ENCODE measurements around the gene ADAM8. TPM values are rescaled to one million over a fixed set of nuclear protein-coding genes. Genes with fewer than 3 reads are reported as not detected.

The ADAM8 gene
- polyA plus RNA-seq, 1 of the 3 experiments (the other 2 are of a cell fraction): 1.7 TPM

GRCh38 chr10:133258066-133258817 is 18.4 kb downstream of the ADAM8 start:
- Histone ChIP-seq H3K36me3 (replicated peaks in 1 of 2; ENCODE audit: control insufficient read depth in 1 of 2, insufficient read depth in 2 of 2, low read length in 1 of 2) (no peaks in the 10 kb centered on the region), H3K79me2 (ENCODE audit: insufficient read depth) (no peaks in the 10 kb centered on the region), H3K9ac (0 out of 2 replicates have a peak overlapping the region, but pooled peaks have one; percentile 11), H3K9me3 (no peaks in the 10 kb centered on the region), H3K4me3 (ENCODE audit: low read depth in 2 of 2, low read length in 1 of 2) (no peak overlapping the region), H3K9me2 (no peaks in the 10 kb centered on the region), H3K4me2 (peak overlapping the region; percentile 67; the same call in 1 of the 2 replicates), H3K27ac (ENCODE audit: low read depth in 2 of 2, low read length in 1 of 2) (peak overlapping the region in 1 of 2 experiments; percentile 76; a peak in 1 of 4 replicates), H3K27me3 (ENCODE audit: insufficient read depth) (no peaks in the 10 kb centered on the region), H3F3A (replicated peaks; ENCODE audit: insufficient read depth) (peaks cover 6% of the 10 kb centered on the region), H2AFZ (ENCODE audit: low read depth) (no peak overlapping the region), H3K4me1 (ENCODE audit: control insufficient read depth in 1 of 2, insufficient read depth in 2 of 2, low read depth in 1 of 2, low read length in 1 of 2) (peaks cover 16 to 17% of the 10 kb centered on the region in 2 experiments; a peak in 3 of 4 replicates), H4K20me1 (ENCODE audit: insufficient read depth) (no peaks in the 10 kb centered on the region)
- POLR2A ChIA-PET: no interaction called here
- no peak for DNase-seq
- 60% methylated on average over 1 of the region's 21 CpGs for WGBS (ENCODE audit: low lambda C conversion rate)
- CTCF ChIA-PET: interaction anchor here (1.1 to 1.3 kb wide), 2 partner anchors 50 to 115 kb away, joined by 3 to 5 read pairs; no protein-coding TSS in a partner anchor
- TF ChIP-seq FOSL2 (IDR thresholded peaks at IDR 0.05; ENCODE audit: borderline replicate concordance, low read depth) (no peak), MAX (IDR thresholded peaks at IDR 0.05; ENCODE audit: low read depth) (no peak), GABPA (IDR thresholded peaks at IDR 0.05; ENCODE audit: low read depth) (no peak), SIN3A (IDR thresholded peaks at IDR 0.05; ENCODE audit: borderline replicate concordance, low read depth, low read length) (no peak), EZH2phosphoT487 (IDR thresholded peaks at IDR 0.05; ENCODE audit: borderline replicate concordance, low read depth) (no peak), NRF1 (IDR thresholded peaks at IDR 0.05; ENCODE audit: low read depth, low read length) (no peak), REST (IDR thresholded peaks at IDR 0.05; ENCODE audit: low read depth, low read length) (no peak), NFIC (IDR thresholded peaks at IDR 0.05; ENCODE audit: borderline replicate concordance) (no peak), RAD21 (IDR thresholded peaks at IDR 0.05; ENCODE audit: low read length) (no peak), RCOR1 (IDR thresholded peaks at IDR 0.05; ENCODE audit: low read length) (no peak), MEF2A (IDR thresholded peaks at IDR 0.05; ENCODE audit: borderline replicate concordance, low read depth) (no peak), IRF3 (IDR thresholded peaks at IDR 0.05; ENCODE audit: low read depth, low read length) (no peak), YY1 (IDR thresholded peaks at IDR 0.05; ENCODE audit: low read depth) (no peak), USF1 (IDR thresholded peaks at IDR 0.05; ENCODE audit: borderline replicate concordance, low read depth) (no peak), CHD2 (IDR thresholded peaks at IDR 0.05; ENCODE audit: low read length, partially characterized antibody) (no peak), RFX5 (IDR thresholded peaks at IDR 0.05; ENCODE audit: low read length) (no peak), CTCF (IDR thresholded peaks at IDR 0.05) (no peak), TCF12 (IDR thresholded peaks at IDR 0.05) (no peak), GATA2 (CRISPR knock-in tag; IDR thresholded peaks at IDR 0.05) (no peak), FOXM1 (IDR thresholded peaks at IDR 0.05; ENCODE audit: low read depth) (no peak)
